IPS-18c (cell line): ENCODE results near the gene PARM1.
A peak's percentile ranks its signal among the peaks of the same experiment; 100 is the strongest.

Experiments
- H3K4me3 ChIP-seq: 2 replicates; pipeline ENCODE4 v1.7.0; 2013; ENCODE audit warnings: low read depth, mild to moderate bottlenecking, low read length, moderate library complexity; ENCODE audit not compliant: insufficient read depth
- H3K9me3 ChIP-seq: one replicate; pipeline ENCODE4 v1.6.1; 2013; ENCODE audit warnings: mild to moderate bottlenecking, low read length, moderate library complexity; ENCODE audit not compliant: control insufficient read depth, insufficient read depth

The PARM1 gene

GRCh38 chr4:74934016-74934831, 1.3 kb downstream of the PARM1 start:
- no peaks in the 10 kb centered on the region for H3K9me3 ChIP-seq
- peak overlapping the region; percentile 80 for H3K4me3 ChIP-seq

- peak overlapping the region; percentile 80; the same call in 1 of the 2 replicates for H3K4me3 ChIP-seq
- H3K9me3 ChIP-seq: no peaks in the 10 kb centered on the region
Measured at GRCh38 chr4:74934888-74935287, 2.0 kb downstream of the PARM1 start.

GRCh38 chr4:74941123-74941522, 8.2 kb downstream of the PARM1 start:
- H3K4me3 ChIP-seq: no peak overlapping the region

GRCh38 chr4:74942251-74942917, 9.5 kb downstream of the PARM1 start:
- Histone ChIP-seq H3K9me3 (no peaks in the 10 kb centered on the region), H3K4me3 (no peak overlapping the region)

More at GRCh38 chr4:74941123-74941522, 8.2 kb downstream of the PARM1 start:
- H3K9me3 ChIP-seq: no peaks in the 10 kb centered on the region

GRCh38 chr4:74942918-74943253, 10.0 kb downstream of the PARM1 start:
- no peak overlapping the region for H3K4me3 ChIP-seq

GRCh38 chr4:74944354-74944793, 11.5 kb downstream of the PARM1 start:
- Histone ChIP-seq H3K4me3 (no peak overlapping the region), H3K9me3 (no peaks in the 10 kb centered on the region)

More at GRCh38 chr4:74942918-74943253, 10.0 kb downstream of the PARM1 start:
- H3K9me3 ChIP-seq: no peaks in the 10 kb centered on the region

GRCh38 chr4:74946196-74946595, 13.3 kb downstream of the PARM1 start:
- no peaks in the 10 kb centered on the region for H3K9me3 ChIP-seq
- no peak overlapping the region for H3K4me3 ChIP-seq

GRCh38 chr4:74947798-74948197, 14.9 kb downstream of the PARM1 start:
- no peaks in the 10 kb centered on the region for H3K9me3 ChIP-seq

GRCh38 chr4:74948236-74948635, 15.3 kb downstream of the PARM1 start:
- H3K9me3 ChIP-seq: no peaks in the 10 kb centered on the region
- H3K4me3 ChIP-seq: no peak overlapping the region

More at GRCh38 chr4:74947798-74948197, 14.9 kb downstream of the PARM1 start:
- H3K4me3 ChIP-seq: no peak overlapping the region

GRCh38 chr4:74950200-74950599, 17.3 kb downstream of the PARM1 start:
- H3K9me3 ChIP-seq: no peaks in the 10 kb centered on the region
- H3K4me3 ChIP-seq: no peak overlapping the region

- Histone ChIP-seq H3K9me3 (no peaks in the 10 kb centered on the region), H3K4me3 (no peak overlapping the region)
Measured at GRCh38 chr4:74950882-74951281, 18.0 kb downstream of the PARM1 start.

- Histone ChIP-seq H3K4me3 (no peak overlapping the region), H3K9me3 (no peaks in the 10 kb centered on the region)
Measured at GRCh38 chr4:74953647-74954046, 20.7 kb downstream of the PARM1 start.

GRCh38 chr4:74958881-74959280, 26.0 kb downstream of the PARM1 start:
- Histone ChIP-seq H3K4me3 (no peak overlapping the region), H3K9me3 (no peaks in the 10 kb centered on the region)

GRCh38 chr4:74961230-74961629, 28.3 kb downstream of the PARM1 start:
- Histone ChIP-seq H3K9me3 (no peaks in the 10 kb centered on the region), H3K4me3 (no peak overlapping the region)

- H3K4me3 ChIP-seq: no peak overlapping the region
Measured at GRCh38 chr4:74962584-74962983, 29.7 kb downstream of the PARM1 start.

GRCh38 chr4:74964311-74964710, 31.4 kb downstream of the PARM1 start:
- H3K4me3 ChIP-seq: no peak overlapping the region
- H3K9me3 ChIP-seq: no peaks in the 10 kb centered on the region

More at GRCh38 chr4:74962584-74962983, 29.7 kb downstream of the PARM1 start:
- no peaks in the 10 kb centered on the region for H3K9me3 ChIP-seq

GRCh38 chr4:74967324-74967723, 34.4 kb downstream of the PARM1 start:
- H3K4me3 ChIP-seq: no peak overlapping the region
- H3K9me3 ChIP-seq: no peaks in the 10 kb centered on the region

- Histone ChIP-seq H3K9me3 (no peaks in the 10 kb centered on the region), H3K4me3 (no peak overlapping the region)
Measured at GRCh38 chr4:74968456-74969164, 35.7 kb downstream of the PARM1 start.
